ENCODE measurements around the gene HS6ST3. TPM values are rescaled to one million over a fixed set of nuclear protein-coding genes. Genes with fewer than 3 reads are reported as not detected.

The HS6ST3 gene
- total RNA-seq, 1 donor from 2014 or later, result 4.7 TPM

- peak; percentile 61 for TF ChIP-seq CTCF (conservative IDR thresholded peaks at IDR 0.05)
- no peaks in the 10 kb centered on the region for H3K9me3 Mint-ChIP-seq
- H3K27ac Mint-ChIP-seq, result no peak overlapping the region
- no peaks in the 10 kb centered on the region for H3K27me3 Mint-ChIP-seq
- no peaks in the 10 kb centered on the region for H3K36me3 Mint-ChIP-seq
- H3K4me3 Mint-ChIP-seq, result no peak overlapping the region
- DNase-seq (ENCODE audit: extremely low spot score, unreplicated experiment), result no peak
- no peaks in the 10 kb centered on the region for H3K4me1 Mint-ChIP-seq (ENCODE audit: unreplicated experiment)
These were observed 139.4 kb downstream of the HS6ST3 start for GRCh38 chr13:96229356-96229755.

- no peak overlapping the region for H3K4me3 Mint-ChIP-seq
- DNase-seq (ENCODE audit: extremely low spot score, unreplicated experiment), result no peak
- no peak overlapping the region for H3K27ac Mint-ChIP-seq
- no peaks in the 10 kb centered on the region for H3K27me3 Mint-ChIP-seq
- H3K4me1 Mint-ChIP-seq (ENCODE audit: unreplicated experiment), result no peaks in the 10 kb centered on the region
- no peaks in the 10 kb centered on the region for H3K36me3 Mint-ChIP-seq
- no peak for TF ChIP-seq CTCF (conservative IDR thresholded peaks at IDR 0.05)
- no peaks in the 10 kb centered on the region for H3K9me3 Mint-ChIP-seq
These were observed 148.3 kb downstream of the HS6ST3 start for GRCh38 chr13:96238241-96238640.

- DNase-seq (ENCODE audit: extremely low spot score, unreplicated experiment), result no peak
- Mint-ChIP-seq H3K4me3 (no peak overlapping the region), H3K36me3 (no peaks in the 10 kb centered on the region), H3K27ac (no peak overlapping the region), H3K27me3 (no peaks in the 10 kb centered on the region), H3K4me1 (ENCODE audit: unreplicated experiment) (no peaks in the 10 kb centered on the region), H3K9me3 (no peaks in the 10 kb centered on the region)
- no peak for TF ChIP-seq CTCF (conservative IDR thresholded peaks at IDR 0.05)
These were observed 149.0 kb downstream of the HS6ST3 start for GRCh38 chr13:96238861-96239260.

GRCh38 chr13:96243376-96243775 is 153.5 kb downstream of the HS6ST3 start:
- no peaks in the 10 kb centered on the region for H3K36me3 Mint-ChIP-seq
- no peak for DNase-seq (ENCODE audit: extremely low spot score, unreplicated experiment)
- no peaks in the 10 kb centered on the region for H3K9me3 Mint-ChIP-seq
- H3K27ac Mint-ChIP-seq, result no peak overlapping the region
- no peak overlapping the region for H3K4me3 Mint-ChIP-seq
- H3K4me1 Mint-ChIP-seq (ENCODE audit: unreplicated experiment), result peaks cover 5% of the 10 kb centered on the region
- no peak for TF ChIP-seq CTCF (conservative IDR thresholded peaks at IDR 0.05)
- no peaks in the 10 kb centered on the region for H3K27me3 Mint-ChIP-seq

GRCh38 chr13:96248103-96248502 is 158.2 kb downstream of the HS6ST3 start:
- no peak for DNase-seq (ENCODE audit: extremely low spot score, unreplicated experiment)
- Mint-ChIP-seq H3K27me3 (no peaks in the 10 kb centered on the region), H3K4me3 (no peak overlapping the region), H3K9me3 (no peaks in the 10 kb centered on the region), H3K4me1 (ENCODE audit: unreplicated experiment) (peaks cover 10% of the 10 kb centered on the region), H3K27ac (no peak overlapping the region), H3K36me3 (no peaks in the 10 kb centered on the region)
- TF ChIP-seq CTCF (conservative IDR thresholded peaks at IDR 0.05), result no peak

GRCh38 chr13:96248996-96249395 is 159.1 kb downstream of the HS6ST3 start:
- no peak for TF ChIP-seq CTCF (conservative IDR thresholded peaks at IDR 0.05)

More at GRCh38 chr13:96248996-96249395, 159.1 kb downstream of the HS6ST3 start:
- H3K27me3 Mint-ChIP-seq, result no peaks in the 10 kb centered on the region
- H3K9me3 Mint-ChIP-seq, result no peaks in the 10 kb centered on the region
- no peak for DNase-seq (ENCODE audit: extremely low spot score, unreplicated experiment)
- no peaks in the 10 kb centered on the region for H3K36me3 Mint-ChIP-seq
- H3K4me1 Mint-ChIP-seq (ENCODE audit: unreplicated experiment), result peaks cover 10% of the 10 kb centered on the region
- no peak overlapping the region for H3K27ac Mint-ChIP-seq
- H3K4me3 Mint-ChIP-seq, result no peak overlapping the region
